ENCODE data around the gene TMIE. TPM values are rescaled to one million over a fixed set of nuclear protein-coding genes. Genes with fewer than 3 reads are reported as not detected.

Gene TMIE
- total RNA-seq, 2 donors from 2014 or later, result not detected

DNA sequence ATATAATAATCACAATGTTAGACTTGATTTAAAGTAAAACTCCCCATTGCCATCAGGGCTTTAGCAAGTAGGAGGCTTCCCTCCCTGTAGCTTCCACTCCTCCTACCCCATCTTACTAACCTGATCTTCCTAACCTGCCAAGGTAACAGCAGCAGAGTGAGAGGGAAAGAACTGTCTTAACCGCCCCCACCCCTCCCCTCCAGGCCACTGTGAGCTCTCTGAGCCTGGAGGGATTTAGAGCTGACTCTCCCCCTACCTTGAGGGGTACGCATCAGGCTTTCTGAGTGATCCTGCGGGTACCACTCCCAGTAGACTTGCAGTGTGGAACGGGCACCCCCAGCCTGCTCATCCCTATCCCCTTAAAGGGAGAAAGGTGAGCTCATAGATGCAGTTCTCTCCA, 27.8 kb downstream of the TMIE start:
- no peak for DNase-seq
- intact Hi-C loops (cut with DNase I), result no loop called here
- TF ChIP-seq, protein P1, sequence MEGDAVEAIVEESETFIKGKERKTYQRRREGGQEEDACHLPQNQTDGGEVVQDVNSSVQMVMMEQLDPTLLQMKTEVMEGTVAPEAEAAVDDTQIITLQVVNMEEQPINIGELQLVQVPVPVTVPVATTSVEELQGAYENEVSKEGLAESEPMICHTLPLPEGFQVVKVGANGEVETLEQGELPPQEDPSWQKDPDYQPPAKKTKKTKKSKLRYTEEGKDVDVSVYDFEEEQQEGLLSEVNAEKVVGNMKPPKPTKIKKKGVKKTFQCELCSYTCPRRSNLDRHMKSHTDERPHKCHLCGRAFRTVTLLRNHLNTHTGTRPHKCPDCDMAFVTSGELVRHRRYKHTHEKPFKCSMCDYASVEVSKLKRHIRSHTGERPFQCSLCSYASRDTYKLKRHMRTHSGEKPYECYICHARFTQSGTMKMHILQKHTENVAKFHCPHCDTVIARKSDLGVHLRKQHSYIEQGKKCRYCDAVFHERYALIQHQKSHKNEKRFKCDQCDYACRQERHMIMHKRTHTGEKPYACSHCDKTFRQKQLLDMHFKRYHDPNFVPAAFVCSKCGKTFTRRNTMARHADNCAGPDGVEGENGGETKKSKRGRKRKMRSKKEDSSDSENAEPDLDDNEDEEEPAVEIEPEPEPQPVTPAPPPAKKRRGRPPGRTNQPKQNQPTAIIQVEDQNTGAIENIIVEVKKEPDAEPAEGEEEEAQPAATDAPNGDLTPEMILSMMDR (IDR thresholded peaks at IDR 0.05), result no peak
- TF ChIP-seq POLR2A (IDR thresholded peaks at IDR 0.05), result no peak

DNA sequence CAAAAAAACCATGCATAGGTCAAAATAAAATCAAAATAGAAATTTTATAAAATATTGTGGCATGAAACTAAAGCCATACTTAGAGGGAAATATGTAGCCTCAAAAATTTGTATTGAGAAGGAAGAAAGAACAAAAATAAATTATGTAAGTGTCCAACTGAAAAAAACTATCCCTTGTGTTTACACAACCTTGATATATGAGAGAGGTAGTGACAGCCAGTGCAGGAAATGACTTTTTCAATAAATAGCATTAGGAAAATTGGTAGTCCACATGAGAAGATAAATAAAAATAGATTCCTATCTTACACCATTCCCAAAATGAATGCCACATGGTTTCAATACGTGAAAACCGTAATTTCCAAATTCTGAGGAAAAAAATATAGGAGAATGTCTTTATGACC, 29.6 kb downstream of the TMIE start:
- Histone ChIP-seq H3K4me3 (no peak overlapping the region), H3K27me3 (no peaks in the 10 kb centered on the region), H3K27ac (no peak overlapping the region), H3K9me3 (no peaks in the 10 kb centered on the region), H3K4me1 (peaks cover 8% of the 10 kb centered on the region), H3K36me3 (replicated peaks in 1 of 2; ENCODE audit: insufficient read depth in 1 of 2, low read depth in 2 of 2) (no peaks in the 10 kb centered on the region)
- WGBS, 2 donors, result 26 to 34% methylated on average over 2 of the region's 2 CpGs
- intact Hi-C loops (cut with DNase I), result no loop called here
- DNase-seq, result no peak
- ATAC-seq, result peak; percentile 24
- TF ChIP-seq, protein P1 (IDR thresholded peaks at IDR 0.05), result no peak
- no peak for TF ChIP-seq POLR2A (IDR thresholded peaks at IDR 0.05)

More for the DNA sequence above, 27.8 kb downstream of the TMIE start:
- Histone ChIP-seq H3K27ac (no peak overlapping the region), H3K4me1 (peaks cover 8% of the 10 kb centered on the region), H3K36me3 (replicated peaks in 1 of 2; ENCODE audit: insufficient read depth in 1 of 2, low read depth in 2 of 2) (no peaks in the 10 kb centered on the region), H3K9me3 (no peaks in the 10 kb centered on the region), H3K4me3 (no peak overlapping the region), H3K27me3 (no peaks in the 10 kb centered on the region)
- ATAC-seq, result no peak
- 94 to 98% methylated on average over 4 of the region's 4 CpGs for WGBS, 2 donors

DNA sequence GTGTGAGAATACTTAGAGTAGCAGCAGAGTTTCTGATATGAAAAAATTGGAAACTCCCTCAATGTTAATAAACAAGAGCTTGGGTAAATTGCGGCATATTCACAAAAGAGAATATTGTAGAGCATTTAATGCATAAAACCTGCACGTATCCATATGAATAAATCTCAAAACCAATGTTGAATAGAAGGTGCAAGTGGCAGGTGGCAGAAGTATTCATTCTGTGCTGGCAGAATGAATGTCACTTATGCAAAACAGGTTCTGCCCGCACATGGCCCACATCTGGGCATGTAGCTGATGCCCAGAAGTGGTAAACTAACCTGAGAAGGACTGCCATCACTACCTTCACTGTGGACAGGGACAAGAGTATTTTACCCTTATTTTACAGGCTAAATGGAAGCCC, 30.6 kb downstream of the TMIE start:
- Histone ChIP-seq H3K36me3 (replicated peaks in 1 of 2; ENCODE audit: insufficient read depth in 1 of 2, low read depth in 2 of 2) (no peaks in the 10 kb centered on the region), H3K9me3 (no peaks in the 10 kb centered on the region), H3K4me3 (no peak overlapping the region), H3K27me3 (no peaks in the 10 kb centered on the region), H3K4me1 (peaks cover 8% of the 10 kb centered on the region), H3K27ac (no peak overlapping the region)
- ATAC-seq, result no peak
- DNase-seq, result no peak
- 85 to 89% methylated on average over 3 of the region's 3 CpGs for WGBS, 2 donors
- TF ChIP-seq, protein P1 (IDR thresholded peaks at IDR 0.05), result no peak
- TF ChIP-seq POLR2A (IDR thresholded peaks at IDR 0.05), result no peak
- intact Hi-C loops (cut with DNase I), result no loop called here

DNA sequence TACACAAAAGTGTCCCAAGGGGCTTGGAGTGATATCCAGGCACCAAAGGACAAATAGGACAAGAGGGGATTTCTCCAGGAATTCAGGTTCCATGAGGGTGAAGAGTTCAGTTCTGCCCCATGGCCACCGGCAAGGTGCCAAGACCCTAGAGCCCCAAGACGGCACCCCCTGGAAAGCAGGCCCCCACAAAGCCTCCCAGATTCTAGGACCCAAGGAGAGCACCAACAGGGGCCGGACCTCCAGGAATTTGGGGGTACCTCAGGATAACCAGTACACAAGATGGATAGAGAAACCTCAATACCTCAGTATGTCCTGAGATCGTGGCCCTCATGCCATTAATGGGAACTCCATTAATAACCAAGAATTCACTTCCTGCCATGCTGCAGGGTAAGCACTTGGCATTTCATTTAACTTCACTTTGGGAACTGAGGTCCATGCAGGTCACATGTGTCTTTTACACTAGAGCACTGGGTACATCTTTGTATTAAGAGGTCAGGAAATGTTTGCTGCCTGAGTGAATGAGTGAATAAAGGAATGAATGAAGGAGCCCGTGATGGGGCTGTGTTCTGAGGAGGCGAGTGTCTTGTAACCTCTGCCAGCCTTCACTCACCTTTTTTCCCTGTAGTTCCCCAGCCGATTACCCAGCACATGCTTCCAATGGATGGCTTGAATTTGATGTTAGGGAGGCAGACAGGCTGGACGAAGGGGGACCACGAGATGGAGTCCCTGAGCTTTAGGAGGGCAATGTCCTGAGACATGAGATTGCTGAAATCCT, 32.0 kb downstream of the TMIE start:
- DNase-seq (no peak), ATAC-seq (no peak)
- TF ChIP-seq POLR2A (IDR thresholded peaks at IDR 0.05), result no peak
- TF ChIP-seq, protein P1 (IDR thresholded peaks at IDR 0.05), result no peak
- intact Hi-C loops (cut with DNase I), result no loop called here
- H3K4me1 ChIP-seq, result peaks cover 12% of the 10 kb centered on the region
- H3K27ac ChIP-seq, result no peak overlapping the region
- H3K9me3 ChIP-seq, result no peaks in the 10 kb centered on the region
- H3K27me3 ChIP-seq, result no peaks in the 10 kb centered on the region
- H3K4me3 ChIP-seq, result no peak overlapping the region
- 80 to 81% methylated on average over 8 to 9 of the region's 9 CpGs for WGBS, 2 donors
- no peaks in the 10 kb centered on the region for H3K36me3 ChIP-seq (replicated peaks in 1 of 2; ENCODE audit: insufficient read depth in 1 of 2, low read depth in 2 of 2)

DNA sequence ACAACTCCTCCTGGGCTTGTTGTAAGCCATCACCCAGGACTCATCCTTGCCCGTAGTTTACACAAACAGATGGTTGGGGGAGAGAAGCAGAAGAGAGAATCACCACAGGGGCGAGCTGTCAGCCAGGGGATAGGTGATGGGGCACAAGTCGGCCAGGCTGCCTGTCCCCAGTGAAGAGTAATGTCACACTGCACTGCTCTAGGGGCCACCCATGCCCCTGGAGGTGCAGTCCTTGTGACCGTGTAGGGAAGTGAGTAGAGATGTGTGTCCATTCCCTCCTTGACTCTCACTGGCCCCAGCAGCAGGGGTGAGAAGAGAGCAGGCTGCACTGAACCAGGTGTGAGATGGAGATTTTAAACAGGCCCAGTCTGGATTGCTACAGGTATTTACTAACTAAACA, 33.6 kb downstream of the TMIE start:
- intact Hi-C loops (cut with DNase I), result no loop called here
- no peaks in the 10 kb centered on the region for H3K27me3 ChIP-seq
- TF ChIP-seq, protein P1 (IDR thresholded peaks at IDR 0.05), result no peak
- TF ChIP-seq POLR2A (IDR thresholded peaks at IDR 0.05), result no peak
- H3K9me3 ChIP-seq, result no peaks in the 10 kb centered on the region
- no peak for DNase-seq
- H3K4me1 ChIP-seq, result peaks cover 12% of the 10 kb centered on the region
- no peak overlapping the region for H3K27ac ChIP-seq
- H3K36me3 ChIP-seq (replicated peaks in 1 of 2; ENCODE audit: insufficient read depth in 1 of 2, low read depth in 2 of 2), result no peaks in the 10 kb centered on the region
- WGBS, 2 donors, result 63 to 82% methylated on average over 4 of the region's 4 CpGs
- no peak for ATAC-seq
- no peak overlapping the region for H3K4me3 ChIP-seq
